Ishikawa (cell line): ENCODE results near the gene ATXN1.

Experiments used
- CEBPB ChIP-seq: IDR thresholded peaks from 2 replicates; pipeline ENCODE4 v1.6.1; 2012
- CREB1 ChIP-seq: IDR thresholded peaks from 2 replicates; pipeline ENCODE4 v1.6.1; 2012; ENCODE audit warnings: low read depth
- EGR1 ChIP-seq: IDR thresholded peaks from 2 replicates; pipeline ENCODE4 v1.6.1; 2012
- EP300 ChIP-seq: IDR thresholded peaks from 2 replicates; pipeline ENCODE4 v1.6.1; 2012; ENCODE audit warnings: borderline replicate concordance
- FOXM1 ChIP-seq: IDR thresholded peaks from 2 replicates; pipeline ENCODE4 v1.6.1; 2012; ENCODE audit warnings: low read depth, borderline replicate concordance
- MAX ChIP-seq: IDR thresholded peaks from 2 replicates; pipeline ENCODE4 v1.6.1; 2012
- NFIC ChIP-seq: IDR thresholded peaks from 2 replicates; pipeline ENCODE4 v1.6.1; 2012
- RAD21 ChIP-seq: IDR thresholded peaks from 2 replicates; pipeline ENCODE4 v1.6.1; 2012; ENCODE audit warnings: low read depth
- REST ChIP-seq: IDR thresholded peaks from 2 replicates; pipeline ENCODE4 v1.6.1; 2012; ENCODE audit warnings: low read depth, mild to moderate bottlenecking
- TAF1 ChIP-seq: IDR thresholded peaks from 2 replicates; pipeline ENCODE4 v1.6.1; 2012; ENCODE audit warnings: low read depth, mild to moderate bottlenecking
- TCF12 ChIP-seq: IDR thresholded peaks from 2 replicates; pipeline ENCODE4 v1.6.1; 2012; ENCODE audit warnings: low read depth
- TEAD4 ChIP-seq: IDR thresholded peaks from 2 replicates; pipeline ENCODE4 v1.6.1; 2012
- USF1 ChIP-seq: IDR thresholded peaks from 2 replicates; pipeline ENCODE4 v1.6.1; 2012
- YY1 ChIP-seq: IDR thresholded peaks from 2 replicates; pipeline ENCODE4 v1.6.1; 2012; ENCODE audit warnings: low read depth
- ZBTB7A ChIP-seq: IDR thresholded peaks from 2 replicates; pipeline ENCODE4 v1.6.1; 2012; ENCODE audit warnings: low read depth

Gene ATXN1

GRCh38 chr6:16737925-16738324 is 23.3 kb downstream of the ATXN1 start:
- TF ChIP-seq CEBPB (no peak), NFIC (no peak), YY1 (no peak), REST (no peak), ZBTB7A (no peak), FOXM1 (no peak), RAD21 (no peak), USF1 (no peak), TAF1 (no peak), EP300 (no peak), EGR1 (no peak), CREB1 (no peak), TEAD4 (no peak), TCF12 (no peak), MAX (no peak)

GRCh38 chr6:16736856-16737775 is 24.1 kb downstream of the ATXN1 start:
- TF ChIP-seq NFIC (no peak), YY1 (no peak)

- TF ChIP-seq TCF12 (no peak), RAD21 (no peak), EGR1 (no peak), ZBTB7A (no peak), EP300 (no peak), YY1 (no peak), TAF1 (no peak), REST (no peak), CEBPB (no peak), MAX (no peak), FOXM1 (no peak), CREB1 (no peak), NFIC (no peak), TEAD4 (no peak), USF1 (no peak)
Measured at GRCh38 chr6:16735014-16735413, 26.2 kb downstream of the ATXN1 start.

- TF ChIP-seq TCF12 (no peak), YY1 (no peak), EP300 (no peak), FOXM1 (no peak), CEBPB (no peak), USF1 (no peak), REST (no peak), EGR1 (no peak), ZBTB7A (no peak), RAD21 (no peak), NFIC (no peak), TAF1 (no peak), CREB1 (no peak), TEAD4 (no peak), MAX (no peak)
Measured at GRCh38 chr6:16733085-16733484, 28.2 kb downstream of the ATXN1 start.
